ENCODE results near the gene MED9.

DNA sequence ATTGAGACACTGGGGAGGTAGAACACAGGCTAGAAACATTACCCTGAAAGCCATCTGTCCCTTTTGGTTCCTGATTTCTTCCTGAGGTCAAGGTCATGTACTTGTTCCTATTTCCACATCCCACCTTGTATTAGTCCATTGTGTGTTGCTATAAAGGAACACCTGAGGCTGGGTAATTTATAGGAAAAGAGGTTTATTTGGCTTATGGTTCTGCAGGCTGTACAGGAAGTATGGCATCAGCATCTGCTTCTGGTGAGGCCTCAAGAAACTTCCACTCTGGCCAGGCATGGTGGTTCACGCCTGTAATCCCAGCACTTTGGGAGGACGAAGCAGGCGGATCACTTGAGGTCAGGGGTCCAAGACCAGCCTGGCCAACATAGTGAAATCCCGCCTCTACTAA, 7.4 kb upstream of the MED9 start:
- TF ChIP-seq, protein P1, sequence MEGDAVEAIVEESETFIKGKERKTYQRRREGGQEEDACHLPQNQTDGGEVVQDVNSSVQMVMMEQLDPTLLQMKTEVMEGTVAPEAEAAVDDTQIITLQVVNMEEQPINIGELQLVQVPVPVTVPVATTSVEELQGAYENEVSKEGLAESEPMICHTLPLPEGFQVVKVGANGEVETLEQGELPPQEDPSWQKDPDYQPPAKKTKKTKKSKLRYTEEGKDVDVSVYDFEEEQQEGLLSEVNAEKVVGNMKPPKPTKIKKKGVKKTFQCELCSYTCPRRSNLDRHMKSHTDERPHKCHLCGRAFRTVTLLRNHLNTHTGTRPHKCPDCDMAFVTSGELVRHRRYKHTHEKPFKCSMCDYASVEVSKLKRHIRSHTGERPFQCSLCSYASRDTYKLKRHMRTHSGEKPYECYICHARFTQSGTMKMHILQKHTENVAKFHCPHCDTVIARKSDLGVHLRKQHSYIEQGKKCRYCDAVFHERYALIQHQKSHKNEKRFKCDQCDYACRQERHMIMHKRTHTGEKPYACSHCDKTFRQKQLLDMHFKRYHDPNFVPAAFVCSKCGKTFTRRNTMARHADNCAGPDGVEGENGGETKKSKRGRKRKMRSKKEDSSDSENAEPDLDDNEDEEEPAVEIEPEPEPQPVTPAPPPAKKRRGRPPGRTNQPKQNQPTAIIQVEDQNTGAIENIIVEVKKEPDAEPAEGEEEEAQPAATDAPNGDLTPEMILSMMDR (IDR thresholded peaks at IDR 0.05; ENCODE audit: insufficient read depth, low read length, poor library complexity, severe bottlenecking), result no peak
- no peak for TF ChIP-seq EZH2phosphoT487 (conservative IDR thresholded peaks at IDR 0.05; ENCODE audit: low read length)

Measured in SU-DHL-6 (cell line).